HG03108 (cell line): Measurements from ENCODE around the gene KSR2.
"Not testable (repeated sequence)": the region's sequence is repeated elsewhere in the genome, so short reads cannot be mapped to it uniquely, and the experiment has no call there.

ENCODE experiments used
- ATAC-seq: cut with Tn5 transposase; IDR thresholded peaks from one replicate; pipeline ENCODE4 v1.9.1; 2021; ENCODE audit warnings: moderate library complexity; ENCODE audit not compliant: unreplicated experiment

Gene KSR2

GRCh38 chr12:117860787-117861290, 108.0 kb downstream of the KSR2 start:
- not testable (repeated sequence) for ATAC-seq

GRCh38 chr12:117860111-117860510, 108.7 kb downstream of the KSR2 start:
- ATAC-seq: no peak

GRCh38 chr12:117857632-117858612, 110.9 kb downstream of the KSR2 start:
- no peak for ATAC-seq

- not testable (repeated sequence) for ATAC-seq
Observed at GRCh38 chr12:117857139-117857538, 111.7 kb downstream of the KSR2 start.

- ATAC-seq: no peak
Observed at GRCh38 chr12:117855165-117855564, 113.6 kb downstream of the KSR2 start.

- ATAC-seq: no peak
Observed at GRCh38 chr12:117854339-117855012, 114.3 kb downstream of the KSR2 start.

- ATAC-seq: no peak
Observed at GRCh38 chr12:117853600-117853999, 115.2 kb downstream of the KSR2 start.

- ATAC-seq: no peak
Observed at GRCh38 chr12:117850048-117850447, 118.7 kb downstream of the KSR2 start.

- ATAC-seq: no peak
Observed at GRCh38 chr12:117847371-117847770, 121.4 kb downstream of the KSR2 start.

GRCh38 chr12:117845271-117845904, 123.4 kb downstream of the KSR2 start:
- ATAC-seq: no peak

GRCh38 chr12:117844114-117844830, 124.5 kb downstream of the KSR2 start:
- no peak for ATAC-seq

GRCh38 chr12:117842630-117843029, 126.2 kb downstream of the KSR2 start:
- ATAC-seq: no peak

GRCh38 chr12:117842220-117842619, 126.6 kb downstream of the KSR2 start:
- no peak for ATAC-seq

- ATAC-seq: no peak
Observed at GRCh38 chr12:117837737-117838050, 131.1 kb downstream of the KSR2 start.

GRCh38 chr12:117836999-117837736, 131.6 kb downstream of the KSR2 start:
- ATAC-seq: no peak

GRCh38 chr12:117836476-117836875, 132.3 kb downstream of the KSR2 start:
- no peak for ATAC-seq

- ATAC-seq: no peak
Observed at GRCh38 chr12:117835156-117835555, 133.6 kb downstream of the KSR2 start.

GRCh38 chr12:117832459-117833457, 136.0 kb downstream of the KSR2 start:
- no peak for ATAC-seq

- ATAC-seq: no peak
Observed at GRCh38 chr12:117830471-117830870, 138.3 kb downstream of the KSR2 start.
